Transverse colon (tissue), 4 donors: Measurements from ENCODE around the gene ETS2.
A peak's percentile ranks its signal among the peaks of the same experiment; 100 is the strongest.

Experiments
- CTCF ChIP-seq, 5 experiments: fragments of 200-600 bp in 3 of 5; fragments of 450-650 bp in 2 of 5; sonication (generic) in 3 of 5; IDR thresholded peaks; 1 replicate in 2 of 5; 2 replicates in 3 of 5; pipeline ENCODE4 v1.5.1; 2016 to 2017; ENCODE audit warnings: antibody characterized with exemption in 5 of 5, inconsistent platforms in 3 of 5, mild to moderate bottlenecking in 2 of 5, moderate library complexity in 1 of 5
- EP300 ChIP-seq: sonication (generic); formaldehyde crosslinking; IDR thresholded peaks from one replicate; pipeline ENCODE4 v1.6.1; 2017; ENCODE audit warnings: antibody characterized with exemption, low read depth
- POLR2A ChIP-seq: fragments of 450-650 bp; IDR thresholded peaks from one replicate; pipeline ENCODE4 v1.6.1; 2016; ENCODE audit warnings: antibody characterized with exemption, mild to moderate bottlenecking, moderate library complexity
- POLR2AphosphoS5 ChIP-seq, 3 donors: sonication (generic); formaldehyde crosslinking; IDR thresholded peaks; one replicate each; pipeline ENCODE4 v1.6.1; 2016; ENCODE audit warnings: antibody characterized with exemption in 3 of 3

DNA sequence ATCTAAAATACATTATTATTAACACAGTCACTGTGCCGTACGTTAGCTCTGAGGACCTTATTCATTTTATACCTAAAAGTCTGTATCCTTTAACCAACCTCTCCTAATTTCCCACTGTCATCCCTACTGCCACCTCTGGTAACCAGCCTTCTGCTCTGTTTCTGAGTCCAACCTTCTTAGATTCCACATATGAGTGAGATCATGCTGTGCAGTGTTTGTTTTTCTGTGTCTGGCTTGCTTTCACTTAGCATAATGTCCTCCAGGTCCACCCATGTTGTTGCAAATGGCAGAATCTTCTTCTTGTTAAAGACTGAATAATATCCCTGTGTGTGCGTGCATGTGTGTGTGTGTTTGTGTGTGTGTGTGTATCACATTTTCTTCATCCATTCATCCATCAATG, 64.2 kb downstream of the ETS2 start:
- TF ChIP-seq POLR2AphosphoS5 (IDR thresholded peaks at IDR 0.05), result no peak
- TF ChIP-seq EP300, result no peak
- peak in 1 of 5 experiments; percentile 10 for TF ChIP-seq CTCF (IDR thresholded peaks at IDR 0.05)
- TF ChIP-seq POLR2A, result no peak
